ENCODE measurements around the gene ODAD2. TPM values are rescaled to one million over a fixed set of nuclear protein-coding genes. Genes with fewer than 3 reads are reported as not detected.
"Not testable (repeated sequence)": the region's sequence is repeated elsewhere in the genome, so short reads cannot be mapped to it uniquely, and the experiment has no call there.

Gene ODAD2
- total and polyA plus RNA-seq, 3 experiments from 2014 or later, result 0.20 TPM; not detected in 2

DNA sequence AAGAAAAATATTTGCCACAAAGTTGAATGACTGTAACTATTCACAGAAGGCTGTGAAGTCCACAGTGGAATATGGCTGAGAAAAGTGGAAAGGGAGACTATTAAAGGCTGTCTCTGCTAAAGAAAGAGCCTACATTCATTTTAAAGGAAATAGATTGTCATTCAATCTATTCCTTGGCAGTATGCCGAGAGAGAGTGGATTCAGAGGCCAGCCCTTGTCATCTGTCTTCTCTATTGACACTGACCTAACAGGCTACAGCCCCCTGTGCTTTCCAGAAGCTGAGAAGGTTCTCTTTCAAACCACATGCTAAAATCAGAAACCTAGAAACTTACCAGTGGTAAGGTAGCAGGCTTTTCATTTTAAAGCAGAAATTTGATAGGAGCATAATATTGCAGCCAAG, 12.1 kb downstream of the ODAD2 start:
- no peaks in the 10 kb centered on the region for H3K9me3 Mint-ChIP-seq

GRCh38 chr10:27982875-27983543, 15.9 kb downstream of the ODAD2 start:
- POLR2A ChIA-PET, result no interaction called here
- no peak overlapping the region for H3K27ac Mint-ChIP-seq
- CTCF ChIA-PET, result interaction anchor here (0.6 kb wide), 1 partner anchor 457 kb away, joined by 4 read pairs; no protein-coding TSS in a partner anchor

More for the DNA sequence above, 12.1 kb downstream of the ODAD2 start:
- H3K9me3 ChIP-seq (ENCODE audit: low read length), result no peaks in the 10 kb centered on the region
- H3K4me1 Mint-ChIP-seq, result no peaks in the 10 kb centered on the region
- H3K4me1 ChIP-seq (ENCODE audit: insufficient read depth, low read length), result no peaks in the 10 kb centered on the region
- CTCF ChIA-PET, result no interaction called here
- H3K4me3 Mint-ChIP-seq, result no peak overlapping the region
- DNase-seq, result no peak
- no peak overlapping the region for H3K27ac Mint-ChIP-seq
- POLR2A ChIA-PET, result no interaction called here
- H3K27me3 ChIP-seq (ENCODE audit: insufficient read depth, low read length, poor library complexity, severe bottlenecking), result no peaks in the 10 kb centered on the region
- H3K36me3 ChIP-seq (ENCODE audit: insufficient read depth, low read length), result no peaks in the 10 kb centered on the region
- no peak overlapping the region for H3K4me3 ChIP-seq (ENCODE audit: low read length)
- H3K36me3 Mint-ChIP-seq, result no peaks in the 10 kb centered on the region
- H3K27ac ChIP-seq (ENCODE audit: low read depth, low read length), result no peak overlapping the region
- peaks cover 5 to 33% of the 10 kb centered on the region in 2 donors for H3K27me3 Mint-ChIP-seq

GRCh38 chr10:27981744-27982143, 17.1 kb downstream of the ODAD2 start:
- Mint-ChIP-seq H3K4me3 (no peak overlapping the region), H3K36me3 (no peaks in the 10 kb centered on the region), H3K27ac (no peak overlapping the region), H3K9me3 (peaks cover 0 to 2% (median 0%) of the 10 kb centered on the region in 5 donors), H3K27me3 (peaks cover 4 to 28% of the 10 kb centered on the region in 2 donors), H3K4me1 (no peaks in the 10 kb centered on the region)
- DNase-seq, result no peak
- Histone ChIP-seq H3K4me3 (ENCODE audit: low read length) (no peak overlapping the region), H3K27me3 (ENCODE audit: insufficient read depth, low read length, poor library complexity, severe bottlenecking) (no peaks in the 10 kb centered on the region), H3K9me3 (ENCODE audit: low read length) (no peaks in the 10 kb centered on the region), H3K4me1 (ENCODE audit: insufficient read depth, low read length) (no peaks in the 10 kb centered on the region), H3K27ac (ENCODE audit: low read depth, low read length) (no peak overlapping the region), H3K36me3 (ENCODE audit: insufficient read depth, low read length) (no peaks in the 10 kb centered on the region)
- ChIA-PET POLR2A (no interaction called here), CTCF (no interaction called here)

More at GRCh38 chr10:27982875-27983543, 15.9 kb downstream of the ODAD2 start:
- H3K4me3 Mint-ChIP-seq, result peak overlapping the region in 1 of 7 donors; percentile 58
- no peaks in the 10 kb centered on the region for H3K36me3 Mint-ChIP-seq
- Histone ChIP-seq H3K4me1 (ENCODE audit: insufficient read depth, low read length) (no peaks in the 10 kb centered on the region), H3K9me3 (ENCODE audit: low read length) (no peaks in the 10 kb centered on the region), H3K36me3 (ENCODE audit: insufficient read depth, low read length) (no peaks in the 10 kb centered on the region), H3K4me3 (ENCODE audit: low read length) (no peak overlapping the region), H3K27me3 (ENCODE audit: insufficient read depth, low read length, poor library complexity, severe bottlenecking) (no peaks in the 10 kb centered on the region), H3K27ac (ENCODE audit: low read depth, low read length) (no peak overlapping the region)
- no peaks in the 10 kb centered on the region for H3K4me1 Mint-ChIP-seq
- no peak for DNase-seq
- H3K9me3 Mint-ChIP-seq, result peaks cover 0 to 2% (median 0%) of the 10 kb centered on the region in 5 donors
- H3K27me3 Mint-ChIP-seq, result peaks cover 5 to 21% of the 10 kb centered on the region in 2 donors

GRCh38 chr10:27970795-27971194, 28.1 kb downstream of the ODAD2 start:
- H3K36me3 ChIP-seq (ENCODE audit: insufficient read depth, low read length); H3K4me3 Mint-ChIP-seq; H3K27me3 ChIP-seq (ENCODE audit: insufficient read depth, low read length, poor library complexity, severe bottlenecking); H3K27ac Mint-ChIP-seq; H3K4me1 ChIP-seq (ENCODE audit: insufficient read depth, low read length); H3K9me3 ChIP-seq (ENCODE audit: low read length); H3K27ac ChIP-seq (ENCODE audit: low read depth, low read length); DNase-seq; H3K4me1 Mint-ChIP-seq; POLR2A ChIA-PET; H3K4me3 ChIP-seq (ENCODE audit: low read length); H3K36me3 Mint-ChIP-seq; CTCF ChIA-PET; H3K9me3 Mint-ChIP-seq: not testable (repeated sequence)
- H3K27me3 Mint-ChIP-seq, result peaks cover 14 to 16% of the 10 kb centered on the region in 2 donors

GRCh38 chr10:27969931-27970330, 28.9 kb downstream of the ODAD2 start:
- H3K9me3 Mint-ChIP-seq, H3K27ac Mint-ChIP-seq, H3K4me3 Mint-ChIP-seq: not testable (repeated sequence)

DNA sequence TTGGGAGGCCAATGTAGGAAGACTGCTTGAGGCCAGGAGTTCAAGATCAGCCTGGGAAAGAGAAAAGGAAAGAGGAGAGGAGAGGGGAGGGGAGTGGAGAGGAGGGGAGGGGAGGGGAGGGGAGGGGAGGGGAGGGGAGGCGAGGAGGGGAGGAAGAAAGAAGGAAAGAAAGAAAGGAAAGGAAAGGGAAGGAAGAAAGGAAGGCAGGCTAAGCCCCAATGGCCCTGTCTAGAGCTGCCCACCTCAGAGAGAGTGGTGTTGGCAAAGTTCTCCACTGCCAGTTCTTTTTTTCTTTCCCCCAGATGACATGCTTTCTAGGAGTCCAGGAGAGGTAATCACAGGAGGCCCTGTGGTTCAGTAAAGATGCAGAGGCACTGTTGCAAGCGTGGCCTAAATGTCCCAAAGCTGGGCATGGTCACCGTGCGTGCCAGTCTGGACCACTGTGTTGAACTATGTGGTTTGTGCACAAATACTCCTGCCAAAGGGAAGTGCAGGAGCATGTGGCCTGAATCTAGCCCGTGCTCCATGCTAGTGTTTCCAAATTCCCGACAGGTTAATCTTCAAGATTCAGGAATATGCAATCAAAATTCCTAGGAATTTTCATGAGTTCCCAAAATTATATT, 39.7 kb downstream of the ODAD2 start:
- H3K9me3 Mint-ChIP-seq, result no peaks in the 10 kb centered on the region
- no peaks in the 10 kb centered on the region for H3K36me3 Mint-ChIP-seq
- H3K4me3 Mint-ChIP-seq, result peak overlapping the region in 3 of 7 donors; percentile 56 to 83 (median 78)
- no peaks in the 10 kb centered on the region for H3K27me3 ChIP-seq (ENCODE audit: insufficient read depth, low read length, poor library complexity, severe bottlenecking)
- no peaks in the 10 kb centered on the region for H3K9me3 ChIP-seq (ENCODE audit: low read length)
- H3K36me3 ChIP-seq (ENCODE audit: insufficient read depth, low read length), result no peaks in the 10 kb centered on the region
- DNase-seq, result no peak
- H3K27me3 Mint-ChIP-seq, result no peaks in the 10 kb centered on the region
- ChIA-PET POLR2A (no interaction called here), CTCF (interaction anchor here (1.6 kb wide), 1 partner anchor 10 kb away, joined by 3 read pairs; no protein-coding TSS in a partner anchor)
- H3K27ac Mint-ChIP-seq, result no peak overlapping the region
- no peak overlapping the region for H3K27ac ChIP-seq (ENCODE audit: low read depth, low read length)
- H3K4me3 ChIP-seq (ENCODE audit: low read length), result no peak overlapping the region
- peaks cover 16 to 20% (median 19%) of the 10 kb centered on the region in 3 donors for H3K4me1 Mint-ChIP-seq
- H3K4me1 ChIP-seq (ENCODE audit: insufficient read depth, low read length), result no peaks in the 10 kb centered on the region

More at GRCh38 chr10:27969931-27970330, 28.9 kb downstream of the ODAD2 start:
- H3K27ac ChIP-seq (ENCODE audit: low read depth, low read length); DNase-seq; H3K9me3 ChIP-seq (ENCODE audit: low read length); H3K4me1 ChIP-seq (ENCODE audit: insufficient read depth, low read length); H3K4me3 ChIP-seq (ENCODE audit: low read length); CTCF ChIA-PET; H3K27me3 ChIP-seq (ENCODE audit: insufficient read depth, low read length, poor library complexity, severe bottlenecking); H3K4me1 Mint-ChIP-seq; H3K36me3 Mint-ChIP-seq; POLR2A ChIA-PET; H3K36me3 ChIP-seq (ENCODE audit: insufficient read depth, low read length): not testable (repeated sequence)
- peaks cover 15 to 16% of the 10 kb centered on the region in 2 donors for H3K27me3 Mint-ChIP-seq

- H3K36me3 Mint-ChIP-seq; H3K9me3 ChIP-seq (ENCODE audit: low read length); H3K4me1 ChIP-seq (ENCODE audit: insufficient read depth, low read length); H3K36me3 ChIP-seq (ENCODE audit: insufficient read depth, low read length); POLR2A ChIA-PET; H3K4me3 ChIP-seq (ENCODE audit: low read length); H3K27me3 Mint-ChIP-seq; H3K27ac ChIP-seq (ENCODE audit: low read depth, low read length); H3K9me3 Mint-ChIP-seq; H3K27me3 ChIP-seq (ENCODE audit: insufficient read depth, low read length, poor library complexity, severe bottlenecking): not testable (repeated sequence)
- CTCF ChIA-PET, result interaction anchor here (1.6 kb wide), 1 partner anchor 9 kb away, joined by 3 read pairs; no protein-coding TSS in a partner anchor
- H3K4me3 Mint-ChIP-seq, result peak overlapping the region; percentile 40 to 83 (median 71)
- DNase-seq, result peak in 1 of 5 donors; percentile 3
- peak overlapping the region in 6 of 8 donors; percentile 6 to 72 (median 64) for H3K27ac Mint-ChIP-seq
- H3K4me1 Mint-ChIP-seq, result peaks cover 16 to 20% (median 19%) of the 10 kb centered on the region in 3 donors
Observed at GRCh38 chr10:27958383-27958782, 40.5 kb downstream of the ODAD2 start.

GRCh38 chr10:27950242-27950564, 48.7 kb downstream of the ODAD2 start:
- Mint-ChIP-seq H3K36me3 (peaks cover 0 to 2% (median 0%) of the 10 kb centered on the region in 3 donors), H3K4me1 (no peaks in the 10 kb centered on the region), H3K27ac (no peak overlapping the region), H3K27me3 (peaks cover 3 to 12% of the 10 kb centered on the region in 2 donors), H3K4me3 (no peak overlapping the region), H3K9me3 (no peaks in the 10 kb centered on the region)
- ChIA-PET POLR2A (no interaction called here), CTCF (no interaction called here)
- Histone ChIP-seq H3K4me1 (ENCODE audit: insufficient read depth, low read length) (no peaks in the 10 kb centered on the region), H3K27me3 (ENCODE audit: insufficient read depth, low read length, poor library complexity, severe bottlenecking) (no peaks in the 10 kb centered on the region), H3K27ac (ENCODE audit: low read depth, low read length) (no peak overlapping the region), H3K9me3 (ENCODE audit: low read length) (no peaks in the 10 kb centered on the region), H3K36me3 (ENCODE audit: insufficient read depth, low read length) (no peaks in the 10 kb centered on the region), H3K4me3 (ENCODE audit: low read length) (no peak overlapping the region)
- no peak for DNase-seq

Measured in CD8-positive, alpha-beta memory T cell (primary cell).